ENCODE data around the gene LTBP1. TPM values are rescaled to one million over a fixed set of nuclear protein-coding genes. Genes with fewer than 3 reads are reported as not detected.

The LTBP1 gene
- total RNA-seq, 1 experiment from 2014 or later, result 2.2 TPM

DNA sequence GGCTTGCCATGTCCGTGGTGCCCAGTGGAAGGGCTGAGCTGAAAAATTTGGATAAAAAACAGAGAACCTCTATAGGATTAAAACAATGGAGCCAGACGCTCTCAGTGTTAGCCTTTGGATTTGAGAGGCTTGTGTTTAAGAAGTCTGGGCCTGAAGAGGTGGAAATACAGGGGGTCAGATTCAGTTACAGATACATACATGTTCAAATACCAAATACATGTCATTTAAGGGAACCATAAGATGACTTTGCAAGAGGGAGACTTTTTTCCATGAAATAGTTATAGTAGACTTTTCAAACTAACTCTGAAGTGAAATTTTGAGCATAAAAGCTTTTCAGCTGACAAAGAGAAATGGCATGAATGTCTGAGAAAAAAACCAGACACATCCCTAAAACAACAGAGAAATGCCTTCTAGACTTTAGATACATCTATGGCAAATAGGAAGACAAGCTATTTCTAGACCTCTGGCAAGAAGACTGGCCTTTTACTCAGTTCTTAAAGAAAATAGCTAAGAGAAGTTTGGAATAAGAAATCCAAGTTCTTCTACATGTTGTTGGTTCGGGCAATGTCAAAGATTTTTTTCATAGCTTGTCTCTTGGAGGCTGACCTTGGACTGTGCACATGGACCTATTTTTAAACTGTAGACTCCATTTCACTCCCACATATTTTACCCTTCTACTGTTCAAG lies 112.9 kb downstream of the LTBP1 start:
- intact Hi-C loops (cut with micrococcal nuclease; ENCODE audit: unreplicated experiment), result no loop called here
- no peaks in the 10 kb centered on the region for H3K9me3 ChIP-seq (ENCODE audit: low read depth, low read length, poor library complexity, severe bottlenecking)
- H3K4me3 ChIP-seq (ENCODE audit: low read depth, low read length, poor library complexity, severe bottlenecking), result no peak overlapping the region
- CTCF ChIA-PET, result no interaction called here
- POLR2A ChIA-PET (ENCODE audit: low non-redundant PET), result no interaction called here
- BruUV-seq (replicated peaks), result no TSS peak
- DNase-seq (ENCODE audit: low spot score), result no peak
- no peaks in the 10 kb centered on the region for H3K36me3 ChIP-seq (ENCODE audit: insufficient read depth, low read length, poor library complexity, severe bottlenecking)
- TF ChIP-seq EZH2 (IDR thresholded peaks at IDR 0.05; ENCODE audit: borderline replicate concordance, low read depth, low read length, poor library complexity, severe bottlenecking), result no peak
- TF ChIP-seq, protein P1, sequence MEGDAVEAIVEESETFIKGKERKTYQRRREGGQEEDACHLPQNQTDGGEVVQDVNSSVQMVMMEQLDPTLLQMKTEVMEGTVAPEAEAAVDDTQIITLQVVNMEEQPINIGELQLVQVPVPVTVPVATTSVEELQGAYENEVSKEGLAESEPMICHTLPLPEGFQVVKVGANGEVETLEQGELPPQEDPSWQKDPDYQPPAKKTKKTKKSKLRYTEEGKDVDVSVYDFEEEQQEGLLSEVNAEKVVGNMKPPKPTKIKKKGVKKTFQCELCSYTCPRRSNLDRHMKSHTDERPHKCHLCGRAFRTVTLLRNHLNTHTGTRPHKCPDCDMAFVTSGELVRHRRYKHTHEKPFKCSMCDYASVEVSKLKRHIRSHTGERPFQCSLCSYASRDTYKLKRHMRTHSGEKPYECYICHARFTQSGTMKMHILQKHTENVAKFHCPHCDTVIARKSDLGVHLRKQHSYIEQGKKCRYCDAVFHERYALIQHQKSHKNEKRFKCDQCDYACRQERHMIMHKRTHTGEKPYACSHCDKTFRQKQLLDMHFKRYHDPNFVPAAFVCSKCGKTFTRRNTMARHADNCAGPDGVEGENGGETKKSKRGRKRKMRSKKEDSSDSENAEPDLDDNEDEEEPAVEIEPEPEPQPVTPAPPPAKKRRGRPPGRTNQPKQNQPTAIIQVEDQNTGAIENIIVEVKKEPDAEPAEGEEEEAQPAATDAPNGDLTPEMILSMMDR (conservative IDR thresholded peaks at IDR 0.05; ENCODE audit: low read depth, low read length), result no peak
- no peak overlapping the region for H3K27ac ChIP-seq (ENCODE audit: low read depth, low read length, poor library complexity, severe bottlenecking)
- no peaks in the 10 kb centered on the region for H3K27me3 ChIP-seq (replicated peaks; ENCODE audit: insufficient read depth, low read depth, low read length, poor library complexity)
- H3K4me1 ChIP-seq (ENCODE audit: insufficient read depth, low read length, poor library complexity, severe bottlenecking), result no peaks in the 10 kb centered on the region

DNA sequence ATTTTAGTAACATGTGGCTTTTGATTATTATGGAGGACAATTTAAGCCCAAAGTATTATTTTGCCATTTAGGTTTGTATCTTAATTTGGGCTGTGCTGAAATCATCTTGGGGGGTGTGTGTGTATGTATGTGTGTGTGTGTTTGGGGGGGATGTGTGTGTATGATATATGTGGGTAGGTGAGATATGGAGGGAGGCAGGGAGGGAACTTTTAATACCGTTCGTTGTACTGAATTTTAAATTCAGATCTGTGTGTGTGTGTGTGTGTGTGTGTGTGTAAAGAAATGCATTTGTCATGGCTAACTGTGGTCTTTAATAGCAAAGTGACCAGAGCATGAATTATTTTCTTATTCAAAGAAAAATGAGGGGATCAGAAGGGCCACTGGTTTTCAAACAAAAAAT lies 113.7 kb downstream of the LTBP1 start:
- ChIA-PET POLR2A (ENCODE audit: low non-redundant PET) (no interaction called here), CTCF (no interaction called here)
- Histone ChIP-seq H3K27ac (ENCODE audit: low read depth, low read length, poor library complexity, severe bottlenecking) (no peak overlapping the region), H3K36me3 (ENCODE audit: insufficient read depth, low read length, poor library complexity, severe bottlenecking) (no peaks in the 10 kb centered on the region), H3K4me1 (ENCODE audit: insufficient read depth, low read length, poor library complexity, severe bottlenecking) (no peaks in the 10 kb centered on the region), H3K4me3 (ENCODE audit: low read depth, low read length, poor library complexity, severe bottlenecking) (no peak overlapping the region), H3K9me3 (ENCODE audit: low read depth, low read length, poor library complexity, severe bottlenecking) (no peaks in the 10 kb centered on the region), H3K27me3 (replicated peaks; ENCODE audit: insufficient read depth, low read depth, low read length, poor library complexity) (no peaks in the 10 kb centered on the region)
- intact Hi-C loops (cut with micrococcal nuclease; ENCODE audit: unreplicated experiment), result no loop called here
- TF ChIP-seq EZH2 (IDR thresholded peaks at IDR 0.05; ENCODE audit: borderline replicate concordance, low read depth, low read length, poor library complexity, severe bottlenecking), result no peak
- TF ChIP-seq, protein P1 (conservative IDR thresholded peaks at IDR 0.05; ENCODE audit: low read depth, low read length), result no peak
- no TSS peak for BruUV-seq (replicated peaks)
- no peak for DNase-seq (ENCODE audit: low spot score)

DNA sequence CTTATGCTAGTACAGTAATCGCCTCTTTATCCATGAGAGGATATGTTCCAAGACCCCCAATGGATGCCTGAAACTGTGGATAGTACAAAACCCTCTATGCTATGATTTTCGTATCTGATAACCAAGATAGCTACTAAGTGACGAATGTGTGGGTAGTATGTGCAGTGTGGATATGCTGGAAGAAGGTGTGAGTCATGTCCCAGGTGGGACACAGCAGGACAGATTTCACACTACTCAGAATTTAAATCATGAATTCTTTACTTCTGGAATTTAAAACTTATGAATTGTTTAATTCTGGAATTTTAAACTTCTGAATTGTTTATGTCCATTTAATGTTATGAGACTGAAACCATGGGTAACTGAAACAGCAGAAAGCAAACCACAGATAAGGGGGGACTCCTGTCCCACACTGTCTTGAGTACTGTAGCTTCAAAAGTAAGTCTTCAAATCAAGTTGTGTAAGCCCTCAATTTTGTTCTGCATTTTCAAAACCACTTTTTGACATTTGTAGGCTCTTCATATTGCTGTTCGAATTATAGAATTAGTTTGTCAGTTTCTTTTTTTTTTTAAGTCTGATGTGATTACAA lies 116.0 kb downstream of the LTBP1 start:
- Histone ChIP-seq H3K9me3 (ENCODE audit: low read depth, low read length, poor library complexity, severe bottlenecking) (no peaks in the 10 kb centered on the region), H3K36me3 (ENCODE audit: insufficient read depth, low read length, poor library complexity, severe bottlenecking) (no peaks in the 10 kb centered on the region), H3K4me3 (ENCODE audit: low read depth, low read length, poor library complexity, severe bottlenecking) (no peak overlapping the region), H3K4me1 (ENCODE audit: insufficient read depth, low read length, poor library complexity, severe bottlenecking) (no peaks in the 10 kb centered on the region), H3K27ac (ENCODE audit: low read depth, low read length, poor library complexity, severe bottlenecking) (no peak overlapping the region), H3K27me3 (replicated peaks; ENCODE audit: insufficient read depth, low read depth, low read length, poor library complexity) (no peaks in the 10 kb centered on the region)
- ChIA-PET POLR2A (ENCODE audit: low non-redundant PET) (no interaction called here), CTCF (no interaction called here)
- no TSS peak for BruUV-seq (replicated peaks)
- TF ChIP-seq, protein P1 (conservative IDR thresholded peaks at IDR 0.05; ENCODE audit: low read depth, low read length), result no peak
- TF ChIP-seq EZH2 (IDR thresholded peaks at IDR 0.05; ENCODE audit: borderline replicate concordance, low read depth, low read length, poor library complexity, severe bottlenecking), result no peak
- no peak for DNase-seq (ENCODE audit: low spot score)
- intact Hi-C loops (cut with micrococcal nuclease; ENCODE audit: unreplicated experiment), result no loop called here
